MM.1S (cell line): ENCODE measurements around the gene NRG3.

Experiments
- DNase-seq: peaks from one replicate; pipeline ENCODE4 v3.0.0-alpha.2; 2015
- H2AFZ ChIP-seq: fragments of 300-600 bp; sonication (generic); 2 replicates; pipeline ENCODE4 v1.6.0; 2016; ENCODE audit warnings: antibody characterized with exemption, low read length
- H3F3A ChIP-seq: fragments of 300-600 bp; sonication (generic); 2 replicates; pipeline ENCODE4 v1.6.1; 2016; ENCODE audit warnings: mild to moderate bottlenecking, antibody characterized with exemption, low read length, moderate library complexity, mixed read lengths; ENCODE audit not compliant: insufficient read depth
- H3K27ac ChIP-seq: fragments of 300-600 bp; sonication (generic); 2 replicates; pipeline ENCODE4 v1.5.1; 2016; ENCODE audit warnings: mild to moderate bottlenecking, low read length
- H3K27me3 ChIP-seq: fragments of 300-600 bp; sonication (generic); replicated peaks from 2 replicates; pipeline ENCODE4 v1.6.0; 2016; ENCODE audit warnings: low read length; ENCODE audit not compliant: insufficient read depth
- H3K36me3 ChIP-seq: fragments of 300-600 bp; sonication (generic); replicated peaks from 2 replicates; pipeline ENCODE4 v1.6.1; 2016; ENCODE audit warnings: mild to moderate bottlenecking, low read length, mixed read lengths; ENCODE audit not compliant: insufficient read depth
- H3K4me1 ChIP-seq: fragments of 300-600 bp; sonication (generic); 2 replicates; pipeline ENCODE4 v1.6.1; 2016; ENCODE audit warnings: low read length, mixed read lengths
- H3K4me2 ChIP-seq: fragments of 300-600 bp; sonication (generic); 2 replicates; pipeline ENCODE4 v1.6.0; 2016; ENCODE audit warnings: low read depth, low read length
- H3K4me3 ChIP-seq: fragments of 300-600 bp; sonication (generic); 2 replicates; pipeline ENCODE4 v1.5.1; 2016; ENCODE audit warnings: low read length, mixed read lengths
- H3K79me2 ChIP-seq: fragments of 300-600 bp; sonication (generic); 2 replicates; pipeline ENCODE4 v1.6.1; 2016; ENCODE audit warnings: mixed run types, low read length, mixed read lengths
- H3K9ac ChIP-seq: fragments of 300-600 bp; sonication (generic); 2 replicates; pipeline ENCODE4 v1.6.1; 2016; ENCODE audit warnings: low read length, mixed read lengths
- H3K9me2 ChIP-seq: fragments of 300-600 bp; sonication (generic); replicated peaks from 2 replicates; pipeline ENCODE4 v1.6.1; 2016; ENCODE audit warnings: mild to moderate bottlenecking, low read length, mixed read lengths; ENCODE audit not compliant: insufficient read depth
- H3K9me3 ChIP-seq: fragments of 300-600 bp; sonication (generic); replicated peaks from 2 replicates; pipeline ENCODE4 v1.6.1; 2016; ENCODE audit warnings: mild to moderate bottlenecking, low read length, mixed read lengths; ENCODE audit not compliant: insufficient read depth
- H4K20me1 ChIP-seq: fragments of 300-600 bp; sonication (generic); 2 replicates; pipeline ENCODE4 v1.6.1; 2016; ENCODE audit warnings: mild to moderate bottlenecking, low read length, moderate library complexity, mixed read lengths; ENCODE audit not compliant: insufficient read depth
- CTCF ChIP-seq: fragments of 300-600 bp; sonication (generic); IDR thresholded peaks from 2 replicates; pipeline ENCODE4 v1.5.1; 2016; ENCODE audit warnings: antibody characterized with exemption, low read length, mixed read lengths
- EZH2 ChIP-seq: fragments of 300-600 bp; sonication (generic); optimal IDR thresholded peaks from 2 replicates; pipeline ENCODE3; 2017; ENCODE audit warnings: low read depth, mild to moderate bottlenecking, antibody characterized with exemption, low read length, mixed read lengths
- EZH2phosphoT487 ChIP-seq: fragments of 300-600 bp; sonication (generic); IDR thresholded peaks from 2 replicates; pipeline ENCODE4 v1.6.1; 2018; ENCODE audit warnings: antibody characterized with exemption, low read length

The NRG3 gene

GRCh38 chr10:81872206-81872862, 2.7 kb upstream of the NRG3 start:
- H4K20me1 ChIP-seq: no peaks in the 10 kb centered on the region
- no peaks in the 10 kb centered on the region for H3K36me3 ChIP-seq
- H3F3A ChIP-seq: peaks cover 21% of the 10 kb centered on the region
- TF ChIP-seq EZH2: no peak
- TF ChIP-seq CTCF: no peak
- TF ChIP-seq EZH2phosphoT487: no peak
- H3K4me2 ChIP-seq: no peak overlapping the region
- H3K9me3 ChIP-seq: no peaks in the 10 kb centered on the region
- no peak overlapping the region for H3K27ac ChIP-seq
- H3K4me1 ChIP-seq: peaks cover 15% of the 10 kb centered on the region
- no peak overlapping the region for H3K9ac ChIP-seq
- no peaks in the 10 kb centered on the region for H3K9me2 ChIP-seq
- no peaks in the 10 kb centered on the region for H3K27me3 ChIP-seq
- H3K79me2 ChIP-seq: peaks cover 17% of the 10 kb centered on the region
- no peak overlapping the region for H3K4me3 ChIP-seq
- no peak for DNase-seq
- H2AFZ ChIP-seq: no peak overlapping the region

- H3K36me3 ChIP-seq: no peaks in the 10 kb centered on the region
- no peaks in the 10 kb centered on the region; the same call in 1 of the 2 replicates for H4K20me1 ChIP-seq
- peak overlapping the region; percentile 82; the same call in 1 of the 2 replicates for H3K4me3 ChIP-seq
- H2AFZ ChIP-seq: 0 out of 2 replicates have a peak overlapping the region, but pooled peaks have one; percentile 93
- DNase-seq: no peak
- peaks cover 10% of the 10 kb centered on the region; the same call in 1 of the 2 replicates for H3K4me1 ChIP-seq
- H3K27ac ChIP-seq: no peak overlapping the region
- peak overlapping the region; percentile 85; the same call in 1 of the 2 replicates for H3K4me2 ChIP-seq
- H3K9me2 ChIP-seq: no peaks in the 10 kb centered on the region
- no peak overlapping the region for H3K9ac ChIP-seq
- H3K9me3 ChIP-seq: no peaks in the 10 kb centered on the region
- no peak for TF ChIP-seq EZH2
- no peak for TF ChIP-seq EZH2phosphoT487
- TF ChIP-seq CTCF: no peak
- no peaks in the 10 kb centered on the region for H3K27me3 ChIP-seq
- H3F3A ChIP-seq: peaks cover 12% of the 10 kb centered on the region
- peaks cover 28% of the 10 kb centered on the region for H3K79me2 ChIP-seq
These were observed 1.6 kb upstream of the NRG3 start for GRCh38 chr10:81873231-81873931.

DNA sequence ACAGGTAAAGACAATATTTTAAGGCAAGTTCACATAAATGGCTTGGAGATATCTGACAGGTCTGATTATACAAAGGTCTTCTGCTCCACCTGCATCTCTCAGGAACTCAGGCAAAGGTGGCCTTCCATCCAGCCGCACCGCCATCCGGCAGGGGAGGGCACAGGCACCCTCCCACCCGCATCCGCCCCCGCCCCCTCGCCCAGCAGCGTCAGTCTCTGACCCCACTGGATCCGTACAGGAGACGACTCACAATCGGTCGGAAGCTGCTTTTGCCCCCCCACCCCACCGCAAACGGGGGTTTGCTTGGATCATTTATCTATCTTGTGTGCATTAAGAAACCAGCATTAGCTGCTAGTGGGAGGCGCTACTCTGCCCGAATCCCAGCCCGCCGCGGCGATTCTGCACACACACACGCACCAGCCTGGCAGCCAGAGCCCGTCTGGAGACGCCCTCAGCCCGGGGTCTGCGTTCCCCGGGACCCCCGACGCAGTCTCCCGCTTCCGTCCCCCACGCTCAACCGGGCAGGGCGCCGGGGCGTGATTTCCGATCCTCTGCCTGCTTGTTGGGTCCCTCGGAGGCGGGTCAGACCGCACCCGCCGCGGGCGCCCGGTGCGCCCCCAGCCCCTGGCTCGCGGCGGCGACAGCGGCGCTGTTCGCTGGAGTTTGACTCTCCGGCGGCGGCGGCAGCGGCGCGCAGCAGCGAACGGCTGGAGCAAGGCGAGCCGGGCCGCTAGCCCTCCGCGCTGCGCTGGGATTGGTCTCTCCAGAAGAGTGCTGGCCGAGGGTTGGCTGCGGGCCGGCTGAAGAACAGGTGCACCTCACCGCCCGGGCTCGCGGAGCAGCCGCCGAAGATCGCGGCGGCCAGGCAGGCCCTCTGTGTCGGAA, 820 bp upstream of the NRG3 start:
- DNase-seq: peak; percentile 86
- Histone ChIP-seq H3K27me3 (no peaks in the 10 kb centered on the region), H3F3A (peaks cover 12% of the 10 kb centered on the region), H2AFZ (peak overlapping the region; percentile 93), H3K9me3 (no peaks in the 10 kb centered on the region), H3K4me1 (0 out of 2 replicates have a peak, but pooled peaks cover 9% of the 10 kb centered on the region), H3K9me2 (no peaks in the 10 kb centered on the region), H3K4me2 (peak overlapping the region; percentile 85; the same call in 1 of the 2 replicates), H3K79me2 (peaks cover 35% of the 10 kb centered on the region), H3K9ac (peak overlapping the region; percentile 58), H4K20me1 (no peaks in the 10 kb centered on the region; the same call in 1 of the 2 replicates), H3K27ac (peak overlapping the region; percentile 10; the same call in 1 of the 2 replicates), H3K4me3 (peak overlapping the region; percentile 82), H3K36me3 (no peaks in the 10 kb centered on the region)
- TF ChIP-seq EZH2: no peak
- TF ChIP-seq CTCF: peak; percentile 20
- TF ChIP-seq EZH2phosphoT487: no peak
